Loucy (cell line): Measurements from ENCODE around the gene ASB13.

Experiments used
- H2AFZ ChIP-seq: fragments of 200-600 bp; sonication (generic); 2 replicates; pipeline ENCODE4 v1.6.0; 2016; ENCODE audit warnings: antibody characterized with exemption, mild to moderate bottlenecking, low read length, moderate library complexity
- H3F3A ChIP-seq: fragments of 200-600 bp; 2 replicates; pipeline ENCODE4 v1.6.0; 2016; ENCODE audit warnings: antibody characterized with exemption, low read depth, mild to moderate bottlenecking
- H3K27me3 ChIP-seq: fragments of 200-600 bp; sonication (generic); 2 replicates; pipeline ENCODE4 v1.6.1; 2014; ENCODE audit warnings: low read length, mild to moderate bottlenecking; ENCODE audit not compliant: insufficient read depth, poor library complexity, severe bottlenecking
- H3K36me3 ChIP-seq: fragments of 200-600 bp; sonication (generic); 2 replicates; pipeline ENCODE4 v1.6.1; 2016; ENCODE audit warnings: low read length; ENCODE audit not compliant: insufficient read depth
- H3K4me1 ChIP-seq: fragments of 200-600 bp; sonication (generic); 2 replicates; pipeline ENCODE4 v1.5.1; 2014; ENCODE audit warnings: low read length, mild to moderate bottlenecking; ENCODE audit not compliant: insufficient read depth, poor library complexity, severe bottlenecking
- H3K4me2 ChIP-seq: fragments of 200-600 bp; sonication (generic); 2 replicates; pipeline ENCODE4 v1.6.0; 2014; ENCODE audit warnings: antibody characterized with exemption, low read length, low read depth, mild to moderate bottlenecking; ENCODE audit not compliant: poor library complexity, severe bottlenecking
- H3K4me3 ChIP-seq: fragments of 200-600 bp; sonication (generic); 2 replicates; pipeline ENCODE4 v1.5.1; 2014; ENCODE audit warnings: low read length, mild to moderate bottlenecking, mixed read lengths; ENCODE audit not compliant: poor library complexity, severe bottlenecking
- H3K79me2 ChIP-seq: fragments of 200-600 bp; sonication (generic); 2 replicates; pipeline ENCODE4 v1.6.1; 2014; ENCODE audit warnings: low read length; ENCODE audit not compliant: insufficient read depth
- H3K9ac ChIP-seq: fragments of 200-600 bp; sonication (generic); 2 replicates; pipeline ENCODE4 v1.6.0; 2014; ENCODE audit warnings: mild to moderate bottlenecking, low read depth, low read length, moderate library complexity; ENCODE audit not compliant: poor library complexity, severe bottlenecking
- H3K9me2 ChIP-seq: fragments of 200-600 bp; sonication (generic); replicated peaks from 2 replicates; pipeline ENCODE4 v1.6.1; 2016; ENCODE audit warnings: low read depth, low read length, mixed read lengths
- H3K9me3 ChIP-seq: fragments of 200-600 bp; sonication (generic); 2 replicates; pipeline ENCODE4 v1.6.1; 2014; ENCODE audit warnings: mild to moderate bottlenecking, antibody characterized with exemption, low read length, low read depth; ENCODE audit not compliant: insufficient read depth
- H4K20me1 ChIP-seq: fragments of 200-600 bp; sonication (generic); 2 replicates; pipeline ENCODE4 v1.6.0; 2014; ENCODE audit warnings: antibody characterized with exemption, low read length, mild to moderate bottlenecking; ENCODE audit not compliant: insufficient read depth, poor library complexity, severe bottlenecking
- EZH2phosphoT487 ChIP-seq: fragments of 200-600 bp; IDR thresholded peaks from 2 replicates; pipeline ENCODE4 v1.6.1; 2018; ENCODE audit warnings: antibody characterized with exemption, mild to moderate bottlenecking, moderate library complexity, borderline replicate concordance
- TF ChIP-seq, protein P1 (sequence below): fragments of 200-600 bp; sonication (generic); conservative IDR thresholded peaks from 2 replicates; pipeline ENCODE4 v1.5.1; 2014; ENCODE audit warnings: mild to moderate bottlenecking, antibody characterized with exemption, low read length

ASB13 gene

DNA sequence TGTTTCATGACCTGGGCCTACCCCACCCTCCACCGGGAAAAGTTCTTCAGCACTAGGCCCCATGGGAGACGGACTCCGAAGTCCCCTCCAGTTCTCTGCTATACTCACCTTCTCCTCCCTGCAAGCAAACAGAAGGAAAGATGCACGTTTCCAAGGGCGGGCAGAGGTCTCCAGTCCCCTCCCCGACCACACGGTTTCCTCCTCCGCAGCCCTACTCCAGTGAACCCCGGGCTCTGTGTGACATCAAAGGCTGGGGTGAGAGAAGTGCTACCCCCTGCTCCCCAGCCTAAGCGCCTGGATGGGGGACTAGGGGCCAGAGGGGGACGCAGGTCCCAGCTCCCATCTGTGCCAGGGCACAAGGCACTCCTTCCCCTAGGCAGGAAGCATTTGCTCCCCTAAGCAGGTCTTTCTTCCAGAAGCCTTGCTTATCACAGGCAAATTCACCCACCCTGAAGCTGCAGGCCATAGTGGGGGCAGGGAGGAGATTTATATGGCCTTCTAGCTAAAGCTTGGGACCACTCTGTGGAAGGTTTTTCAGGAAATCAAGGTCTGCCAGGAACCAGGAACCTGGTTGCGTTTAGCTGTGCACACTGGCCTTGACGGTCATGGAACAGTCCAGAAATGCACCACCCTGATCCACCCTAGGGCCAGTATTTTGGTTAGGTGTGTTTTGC lies 52.8 kb downstream of the ASB13 start:
- H3K9me2 ChIP-seq: no peaks in the 10 kb centered on the region
- H3K9ac ChIP-seq: no peak overlapping the region
- no peaks in the 10 kb centered on the region for H4K20me1 ChIP-seq
- H3K4me3 ChIP-seq: no peak overlapping the region
- no peak overlapping the region for H2AFZ ChIP-seq
- TF ChIP-seq EZH2phosphoT487: no peak
- TF ChIP-seq, protein P1, sequence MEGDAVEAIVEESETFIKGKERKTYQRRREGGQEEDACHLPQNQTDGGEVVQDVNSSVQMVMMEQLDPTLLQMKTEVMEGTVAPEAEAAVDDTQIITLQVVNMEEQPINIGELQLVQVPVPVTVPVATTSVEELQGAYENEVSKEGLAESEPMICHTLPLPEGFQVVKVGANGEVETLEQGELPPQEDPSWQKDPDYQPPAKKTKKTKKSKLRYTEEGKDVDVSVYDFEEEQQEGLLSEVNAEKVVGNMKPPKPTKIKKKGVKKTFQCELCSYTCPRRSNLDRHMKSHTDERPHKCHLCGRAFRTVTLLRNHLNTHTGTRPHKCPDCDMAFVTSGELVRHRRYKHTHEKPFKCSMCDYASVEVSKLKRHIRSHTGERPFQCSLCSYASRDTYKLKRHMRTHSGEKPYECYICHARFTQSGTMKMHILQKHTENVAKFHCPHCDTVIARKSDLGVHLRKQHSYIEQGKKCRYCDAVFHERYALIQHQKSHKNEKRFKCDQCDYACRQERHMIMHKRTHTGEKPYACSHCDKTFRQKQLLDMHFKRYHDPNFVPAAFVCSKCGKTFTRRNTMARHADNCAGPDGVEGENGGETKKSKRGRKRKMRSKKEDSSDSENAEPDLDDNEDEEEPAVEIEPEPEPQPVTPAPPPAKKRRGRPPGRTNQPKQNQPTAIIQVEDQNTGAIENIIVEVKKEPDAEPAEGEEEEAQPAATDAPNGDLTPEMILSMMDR: no peak
- no peaks in the 10 kb centered on the region for H3K36me3 ChIP-seq
- H3K27me3 ChIP-seq: no peaks in the 10 kb centered on the region
- H3K79me2 ChIP-seq: no peaks in the 10 kb centered on the region
- no peak overlapping the region for H3K4me2 ChIP-seq
- no peaks in the 10 kb centered on the region for H3F3A ChIP-seq
- H3K4me1 ChIP-seq: no peaks in the 10 kb centered on the region
- H3K9me3 ChIP-seq: no peaks in the 10 kb centered on the region

DNA sequence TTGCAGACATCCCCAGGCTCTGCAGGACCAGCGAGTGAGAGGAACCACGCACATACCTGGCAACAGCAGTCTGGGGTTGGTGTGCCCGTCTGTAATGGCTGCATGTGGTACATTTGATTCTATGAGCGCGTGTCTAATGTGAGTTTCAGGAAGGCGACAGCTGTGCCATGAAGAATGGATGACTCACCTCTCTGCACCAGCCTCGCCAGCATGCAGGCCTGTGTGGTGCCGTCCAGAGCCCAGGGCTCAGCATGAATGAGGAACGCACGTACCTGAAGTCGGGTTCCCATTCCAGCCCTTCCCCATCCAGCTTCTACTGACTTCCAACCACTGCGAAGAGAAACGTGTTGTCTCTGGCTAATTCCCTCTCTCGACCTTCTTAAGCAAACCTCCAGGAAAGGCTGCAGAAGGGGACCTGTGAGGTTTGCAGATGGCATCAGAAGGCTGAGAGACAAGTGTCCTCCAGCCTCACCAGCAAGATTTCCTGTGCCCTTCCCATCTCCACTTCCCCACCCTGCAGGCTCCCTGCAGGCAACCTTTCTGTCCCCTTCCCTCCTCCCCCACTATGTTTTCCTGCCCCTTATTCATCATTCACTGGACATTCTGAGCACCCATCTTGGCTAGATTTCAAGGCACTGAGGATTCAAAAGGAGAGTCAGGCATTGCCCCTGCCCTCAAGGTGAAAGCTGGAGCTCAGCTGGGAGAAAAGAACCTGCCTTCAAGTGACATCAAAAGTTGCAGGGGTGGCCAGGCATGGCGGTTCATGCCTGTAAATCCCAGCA lies 54.3 kb downstream of the ASB13 start:
- H3F3A ChIP-seq: no peaks in the 10 kb centered on the region
- no peaks in the 10 kb centered on the region for H3K4me1 ChIP-seq
- TF ChIP-seq EZH2phosphoT487: no peak
- TF ChIP-seq, protein P1: no peak
- H3K4me2 ChIP-seq: no peak overlapping the region
- H3K9ac ChIP-seq: no peak overlapping the region
- H4K20me1 ChIP-seq: no peaks in the 10 kb centered on the region
- H3K27me3 ChIP-seq: no peaks in the 10 kb centered on the region
- H3K9me2 ChIP-seq: no peaks in the 10 kb centered on the region
- H2AFZ ChIP-seq: no peak overlapping the region
- H3K79me2 ChIP-seq: no peaks in the 10 kb centered on the region
- no peak overlapping the region for H3K4me3 ChIP-seq
- no peaks in the 10 kb centered on the region for H3K36me3 ChIP-seq
- no peaks in the 10 kb centered on the region for H3K9me3 ChIP-seq

DNA sequence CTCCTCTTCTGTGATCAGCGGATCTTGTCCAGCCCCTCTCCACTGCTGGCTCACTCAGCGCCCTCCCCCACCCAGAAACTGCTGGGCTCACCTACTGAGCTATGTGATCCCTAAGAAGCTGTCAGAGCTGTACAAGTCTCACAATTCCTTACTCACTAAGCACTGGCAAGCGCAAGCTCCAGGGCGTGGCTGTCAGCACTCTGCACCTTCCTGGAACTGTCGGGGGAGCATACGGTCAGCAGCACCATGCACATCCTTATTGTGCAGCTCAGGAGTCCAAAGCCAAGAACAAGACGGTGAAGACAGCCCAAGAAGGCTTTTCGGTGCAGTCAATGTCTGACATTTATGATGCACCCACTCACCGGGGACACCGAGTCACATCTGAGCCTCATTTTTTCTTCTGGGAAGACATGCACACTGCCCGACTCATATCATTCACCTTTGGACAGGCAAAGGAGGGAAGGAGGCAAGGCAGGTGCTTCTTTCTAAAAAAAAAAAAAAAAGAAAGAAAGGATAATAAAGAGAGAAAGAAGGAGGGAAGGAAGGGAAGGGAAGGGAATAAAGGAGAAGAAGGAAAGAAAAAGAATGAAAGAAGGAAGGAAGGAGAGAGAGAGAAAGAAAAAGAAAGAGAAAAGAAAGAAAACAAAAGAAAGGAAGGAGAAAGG lies 56.3 kb downstream of the ASB13 start:
- no peaks in the 10 kb centered on the region for H3K36me3 ChIP-seq
- no peak overlapping the region for H3K4me3 ChIP-seq
- no peaks in the 10 kb centered on the region for H3K79me2 ChIP-seq
- no peaks in the 10 kb centered on the region for H3F3A ChIP-seq
- no peaks in the 10 kb centered on the region for H3K27me3 ChIP-seq
- H2AFZ ChIP-seq: no peak overlapping the region
- TF ChIP-seq, protein P1: no peak
- TF ChIP-seq EZH2phosphoT487: no peak
- H4K20me1 ChIP-seq: no peaks in the 10 kb centered on the region
- H3K4me2 ChIP-seq: no peak overlapping the region
- no peaks in the 10 kb centered on the region for H3K9me2 ChIP-seq
- H3K9ac ChIP-seq: no peak overlapping the region
- peaks cover 4% of the 10 kb centered on the region for H3K4me1 ChIP-seq
- H3K9me3 ChIP-seq: no peaks in the 10 kb centered on the region
